A673 (cell line): Measurements from ENCODE around the gene RHOC.

Experiments used
- CTCF ChIP-seq: fragments of 300-800, 200-600 bp; sonication (generic); conservative IDR thresholded peaks from 2 replicates; pipeline ENCODE4 v1.5.1; 2017; ENCODE audit warnings: low read depth, mild to moderate bottlenecking, antibody characterized with exemption, low read length, moderate library complexity, mixed read lengths
- EZH2 ChIP-seq: fragments of 200-600 bp; sonication (generic); IDR thresholded peaks from 2 replicates; pipeline ENCODE4 v1.6.1; 2017; ENCODE audit warnings: borderline replicate concordance, low read depth, mild to moderate bottlenecking, mixed read lengths, antibody characterized with exemption, low read length; ENCODE audit not compliant: poor library complexity, severe bottlenecking

GRCh38 chr1:112676543-112676942, 30.4 kb downstream of the RHOC start:
- TF ChIP-seq CTCF (no peak), EZH2 (no peak)
